ENCODE measurements around the gene NEK11.

DNA sequence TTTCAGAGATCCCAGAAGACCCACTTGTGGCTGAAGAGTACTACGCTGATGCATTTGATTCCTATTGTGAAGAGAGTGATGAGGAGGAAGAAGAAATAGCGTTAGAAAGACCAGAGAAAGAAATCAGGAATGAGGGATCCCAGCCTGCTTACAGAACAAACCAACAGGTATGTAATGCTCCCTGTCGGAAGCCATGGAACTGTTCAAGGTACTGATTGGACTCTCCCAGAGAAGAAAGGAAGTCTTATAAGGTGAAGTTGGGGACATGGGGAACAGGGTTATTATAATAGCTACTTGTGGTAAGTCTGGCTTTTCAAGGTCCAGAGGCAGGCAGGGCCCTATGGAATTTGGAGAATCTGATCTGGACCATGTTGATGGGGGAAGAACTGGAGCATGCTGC, 201.8 kb downstream of the NEK11 start:
- TF ChIP-seq, protein P1, sequence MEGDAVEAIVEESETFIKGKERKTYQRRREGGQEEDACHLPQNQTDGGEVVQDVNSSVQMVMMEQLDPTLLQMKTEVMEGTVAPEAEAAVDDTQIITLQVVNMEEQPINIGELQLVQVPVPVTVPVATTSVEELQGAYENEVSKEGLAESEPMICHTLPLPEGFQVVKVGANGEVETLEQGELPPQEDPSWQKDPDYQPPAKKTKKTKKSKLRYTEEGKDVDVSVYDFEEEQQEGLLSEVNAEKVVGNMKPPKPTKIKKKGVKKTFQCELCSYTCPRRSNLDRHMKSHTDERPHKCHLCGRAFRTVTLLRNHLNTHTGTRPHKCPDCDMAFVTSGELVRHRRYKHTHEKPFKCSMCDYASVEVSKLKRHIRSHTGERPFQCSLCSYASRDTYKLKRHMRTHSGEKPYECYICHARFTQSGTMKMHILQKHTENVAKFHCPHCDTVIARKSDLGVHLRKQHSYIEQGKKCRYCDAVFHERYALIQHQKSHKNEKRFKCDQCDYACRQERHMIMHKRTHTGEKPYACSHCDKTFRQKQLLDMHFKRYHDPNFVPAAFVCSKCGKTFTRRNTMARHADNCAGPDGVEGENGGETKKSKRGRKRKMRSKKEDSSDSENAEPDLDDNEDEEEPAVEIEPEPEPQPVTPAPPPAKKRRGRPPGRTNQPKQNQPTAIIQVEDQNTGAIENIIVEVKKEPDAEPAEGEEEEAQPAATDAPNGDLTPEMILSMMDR (IDR thresholded peaks at IDR 0.05): no peak
- TF ChIP-seq POLR2A (IDR thresholded peaks at IDR 0.05): no peak
